Effector memory CD8-positive, alpha-beta T cell (primary cell): ENCODE measurements around the gene APOL1.
"Not testable (repeated sequence)": the region's sequence is repeated elsewhere in the genome, so short reads cannot be mapped to it uniquely, and the experiment has no call there.

Experiments used
- ATAC-seq: fragments of 150-1000 bp; cut with Tn5 transposase; replicated peaks from 2 replicates; pipeline ENCODE4 v1.10.0; 2021; ENCODE audit warnings: mild to moderate bottlenecking, moderate library complexity
- DNase-seq, 3 experiments: peaks; one replicate each; pipeline ENCODE4 v3.0.0; 2021
- H3K27ac Mint-ChIP-seq, 2 donors: one replicate each; pipeline ENCODE4 v1.8.0; 2022; ENCODE audit warnings: mild to moderate bottlenecking in 2 of 2, mixed read lengths in 2 of 2, moderate library complexity in 2 of 2
- H3K27me3 Mint-ChIP-seq, 2 donors: one replicate each; pipeline ENCODE4 v1.8.0; 2022; ENCODE audit warnings: mixed read lengths in 2 of 2
- H3K36me3 Mint-ChIP-seq: one replicate; pipeline ENCODE4 v1.8.0; 2022; ENCODE audit warnings: mild to moderate bottlenecking, moderate library complexity, mixed read lengths; ENCODE audit not compliant: insufficient read depth
- H3K4me1 Mint-ChIP-seq, 2 donors: one replicate each; pipeline ENCODE4 v1.8.0; 2022; ENCODE audit warnings: low read depth in 2 of 2, mixed read lengths in 2 of 2
- H3K4me3 Mint-ChIP-seq, 2 donors: one replicate each; pipeline ENCODE4 v1.8.0; 2022; ENCODE audit warnings: mild to moderate bottlenecking in 2 of 2, mixed read lengths in 2 of 2, moderate library complexity in 2 of 2
- H3K9me3 Mint-ChIP-seq, 2 donors: one replicate each; pipeline ENCODE4 v1.8.0; 2022; ENCODE audit warnings: mixed read lengths in 2 of 2

The APOL1 gene

GRCh38 chr22:36257308-36257707, 4.4 kb downstream of the APOL1 start:
- peaks cover 38% of the 10 kb centered on the region for H3K36me3 Mint-ChIP-seq

GRCh38 chr22:36257948-36258670, 5.2 kb downstream of the APOL1 start:
- Mint-ChIP-seq H3K4me3 (peak overlapping the region; percentile 19 to 68), H3K4me1 (peaks cover 57 to 61% of the 10 kb centered on the region in 2 donors), H3K9me3 (no peaks in the 10 kb centered on the region), H3K36me3 (peaks cover 39% of the 10 kb centered on the region), H3K27ac (peak overlapping the region; percentile 83 to 86), H3K27me3 (no peaks in the 10 kb centered on the region)
- DNase-seq (no peak), ATAC-seq (no peak)

More at GRCh38 chr22:36257308-36257707, 4.4 kb downstream of the APOL1 start:
- peaks cover 63 to 69% of the 10 kb centered on the region in 2 donors for H3K4me1 Mint-ChIP-seq
- ATAC-seq (no peak), DNase-seq (no peak)
- H3K4me3 Mint-ChIP-seq, result no peak overlapping the region
- H3K27ac Mint-ChIP-seq, result peak overlapping the region; percentile 82 to 83
- H3K9me3 Mint-ChIP-seq, result no peaks in the 10 kb centered on the region
- H3K27me3 Mint-ChIP-seq, result no peaks in the 10 kb centered on the region

GRCh38 chr22:36258701-36259614, 6.0 kb downstream of the APOL1 start:
- peak overlapping the region; percentile 19 to 68 for H3K4me3 Mint-ChIP-seq
- H3K4me1 Mint-ChIP-seq, result peaks cover 51 to 53% of the 10 kb centered on the region in 2 donors
- ATAC-seq (peak; percentile 53), DNase-seq (no peak)
- H3K27me3 Mint-ChIP-seq, result no peaks in the 10 kb centered on the region
- peak overlapping the region; percentile 83 to 86 for H3K27ac Mint-ChIP-seq
- peaks cover 45% of the 10 kb centered on the region for H3K36me3 Mint-ChIP-seq
- H3K9me3 Mint-ChIP-seq, result no peaks in the 10 kb centered on the region

- Mint-ChIP-seq H3K9me3 (no peaks in the 10 kb centered on the region), H3K4me1 (peaks cover 45% of the 10 kb centered on the region in 2 donors), H3K27me3 (no peaks in the 10 kb centered on the region), H3K36me3 (peaks cover 51% of the 10 kb centered on the region), H3K27ac (peak overlapping the region; percentile 83 to 86), H3K4me3 (no peak overlapping the region)
- no peak for ATAC-seq
- DNase-seq, result no peak
Observed at GRCh38 chr22:36259615-36260300, 6.8 kb downstream of the APOL1 start.

GRCh38 chr22:36261675-36262074, 8.7 kb downstream of the APOL1 start:
- ATAC-seq, H3K27me3 Mint-ChIP-seq, H3K4me3 Mint-ChIP-seq, H3K9me3 Mint-ChIP-seq, DNase-seq: not testable (repeated sequence)
- peaks cover 70% of the 10 kb centered on the region for H3K36me3 Mint-ChIP-seq
- H3K27ac Mint-ChIP-seq, result peak overlapping the region in 1 of 2 donors; percentile 62
- peaks cover 26 to 29% of the 10 kb centered on the region in 2 donors for H3K4me1 Mint-ChIP-seq

- H3K4me1 Mint-ChIP-seq, result peaks cover 19 to 24% of the 10 kb centered on the region in 2 donors
- H3K9me3 Mint-ChIP-seq, H3K4me3 Mint-ChIP-seq, DNase-seq, H3K27me3 Mint-ChIP-seq, ATAC-seq: not testable (repeated sequence)
- peaks cover 69% of the 10 kb centered on the region for H3K36me3 Mint-ChIP-seq
- H3K27ac Mint-ChIP-seq, result peak overlapping the region; percentile 35 to 62
Observed at GRCh38 chr22:36262307-36262706, 9.4 kb downstream of the APOL1 start.

- not testable (repeated sequence) for H3K27me3 Mint-ChIP-seq, H3K9me3 Mint-ChIP-seq, ATAC-seq, H3K4me3 Mint-ChIP-seq, DNase-seq
- H3K36me3 Mint-ChIP-seq, result peaks cover 66% of the 10 kb centered on the region
- H3K27ac Mint-ChIP-seq, result peak overlapping the region in 1 of 2 donors; percentile 35
- peaks cover 13 to 19% of the 10 kb centered on the region in 2 donors for H3K4me1 Mint-ChIP-seq
Observed at GRCh38 chr22:36263216-36263673, 10.3 kb downstream of the APOL1 start.

GRCh38 chr22:36263886-36264664, 11.1 kb downstream of the APOL1 start:
- H3K9me3 Mint-ChIP-seq, DNase-seq, ATAC-seq, H3K4me3 Mint-ChIP-seq, H3K27me3 Mint-ChIP-seq: not testable (repeated sequence)
- peaks cover 4 to 16% of the 10 kb centered on the region in 2 donors for H3K4me1 Mint-ChIP-seq
- H3K27ac Mint-ChIP-seq, result peak overlapping the region in 1 of 2 donors; percentile 31
- peaks cover 61% of the 10 kb centered on the region for H3K36me3 Mint-ChIP-seq

GRCh38 chr22:36267058-36267457, 14.1 kb downstream of the APOL1 start:
- DNase-seq (no peak), ATAC-seq (no peak)
- H3K27ac Mint-ChIP-seq, result peak overlapping the region; percentile 29 to 74
- H3K4me1 Mint-ChIP-seq, result peaks cover 10 to 11% of the 10 kb centered on the region in 2 donors
- no peaks in the 10 kb centered on the region for H3K9me3 Mint-ChIP-seq
- no peaks in the 10 kb centered on the region for H3K27me3 Mint-ChIP-seq
- peaks cover 45% of the 10 kb centered on the region for H3K36me3 Mint-ChIP-seq
- no peak overlapping the region for H3K4me3 Mint-ChIP-seq

- ATAC-seq, result no peak
- Mint-ChIP-seq H3K4me1 (peaks cover 8 to 10% of the 10 kb centered on the region in 2 donors), H3K9me3 (no peaks in the 10 kb centered on the region), H3K36me3 (peaks cover 43% of the 10 kb centered on the region), H3K27me3 (no peaks in the 10 kb centered on the region), H3K27ac (no peak overlapping the region), H3K4me3 (no peak overlapping the region)
- no peak for DNase-seq
Observed at GRCh38 chr22:36267896-36268485, 15.1 kb downstream of the APOL1 start.

GRCh38 chr22:36271231-36271630, 18.3 kb downstream of the APOL1 start:
- H3K4me3 Mint-ChIP-seq, H3K9me3 Mint-ChIP-seq, H3K27me3 Mint-ChIP-seq, ATAC-seq, DNase-seq, H3K27ac Mint-ChIP-seq: not testable (repeated sequence)
- peaks cover 19% of the 10 kb centered on the region for H3K36me3 Mint-ChIP-seq
- peaks cover 6 to 10% of the 10 kb centered on the region in 2 donors for H3K4me1 Mint-ChIP-seq

GRCh38 chr22:36271951-36272350, 19.0 kb downstream of the APOL1 start:
- not testable (repeated sequence) for DNase-seq, ATAC-seq, H3K27ac Mint-ChIP-seq, H3K4me3 Mint-ChIP-seq, H3K27me3 Mint-ChIP-seq, H3K9me3 Mint-ChIP-seq
- Mint-ChIP-seq H3K4me1 (peaks cover 6 to 10% of the 10 kb centered on the region in 2 donors), H3K36me3 (peaks cover 13% of the 10 kb centered on the region)
